H9 (cell line): ENCODE results near the gene MORN5. TPM values are rescaled to one million over a fixed set of nuclear protein-coding genes. Genes with fewer than 3 reads are reported as not detected.

Experiments used
- DNase-seq: peaks from one replicate; pipeline ENCODE4 v3.0.0-alpha.2; 2017
- H2AFZ ChIP-seq: one replicate; pipeline ENCODE4 v1.6.1; 2013; ENCODE audit warnings: mild to moderate bottlenecking, low read length, control low read depth, moderate library complexity
- H2AK5ac ChIP-seq: 2 replicates; pipeline ENCODE4 v1.6.1; 2013; ENCODE audit warnings: low read length, control low read depth, mixed read lengths; ENCODE audit not compliant: insufficient read length
- H2BK120ac ChIP-seq: one replicate; pipeline ENCODE4 v1.6.1; 2013; ENCODE audit warnings: low read depth, mild to moderate bottlenecking, low read length, control low read depth, inconsistent platforms; ENCODE audit not compliant: poor library complexity, severe bottlenecking
- H2BK12ac ChIP-seq: 2 replicates; pipeline ENCODE4 v1.6.1; 2013; ENCODE audit warnings: low read length, control low read depth, mixed read lengths, low read depth; ENCODE audit not compliant: insufficient read length
- H2BK15ac ChIP-seq: 2 replicates; pipeline ENCODE4 v1.6.1; 2013; ENCODE audit warnings: low read depth, low read length, control low read depth
- H2BK20ac ChIP-seq: one replicate; pipeline ENCODE4 v1.6.1; 2013; ENCODE audit warnings: low read depth, mild to moderate bottlenecking, low read length, control low read depth, inconsistent platforms; ENCODE audit not compliant: poor library complexity, severe bottlenecking
- H2BK5ac ChIP-seq: 2 replicates; pipeline ENCODE4 v1.6.1; 2013; ENCODE audit warnings: low read length, control low read depth, mixed read lengths; ENCODE audit not compliant: insufficient read length
- H3K14ac ChIP-seq: 2 replicates; pipeline ENCODE4 v1.6.1; 2013; ENCODE audit warnings: low read length, control low read depth; ENCODE audit not compliant: insufficient read depth
- H3K18ac ChIP-seq: 2 replicates; pipeline ENCODE4 v1.6.1; 2013; ENCODE audit warnings: low read depth, mild to moderate bottlenecking, mixed read lengths, low read length, control low read depth; ENCODE audit not compliant: insufficient read length
- H3K23ac ChIP-seq: 2 replicates; pipeline ENCODE4 v1.6.1; 2013; ENCODE audit warnings: low read length, control low read depth, mixed read lengths, low read depth; ENCODE audit not compliant: insufficient read length
- H3K23me2 ChIP-seq: 2 replicates; pipeline ENCODE4 v1.6.1; 2013; ENCODE audit warnings: low read depth, mild to moderate bottlenecking, mixed read lengths, low read length, control low read depth; ENCODE audit not compliant: insufficient read length, poor library complexity, severe bottlenecking
- H3K27ac ChIP-seq: 2 replicates; pipeline ENCODE4 v1.5.1; 2013; ENCODE audit warnings: low read length, control low read depth, mixed read lengths, low read depth; ENCODE audit not compliant: insufficient read length
- H3K27me3 ChIP-seq: 2 replicates; pipeline ENCODE4 v1.6.1; 2013; ENCODE audit warnings: low read length, control low read depth, inconsistent platforms; ENCODE audit not compliant: insufficient read depth
- H3K4ac ChIP-seq: 2 replicates; pipeline ENCODE4 v1.6.1; 2013; ENCODE audit warnings: low read depth, mild to moderate bottlenecking, control low read depth, inconsistent platforms, low read length, moderate library complexity
- H3K4me1 ChIP-seq: 2 replicates; pipeline ENCODE4 v1.6.1; 2013; ENCODE audit warnings: low read length, control low read depth, inconsistent platforms; ENCODE audit not compliant: insufficient read depth
- H3K4me2 ChIP-seq: 2 replicates; pipeline ENCODE4 v1.6.1; 2013; ENCODE audit warnings: low read length, control low read depth, mixed read lengths; ENCODE audit not compliant: insufficient read length, insufficient read depth
- H3K56ac ChIP-seq: 2 replicates; pipeline ENCODE4 v1.6.1; 2013; ENCODE audit warnings: low read depth, mild to moderate bottlenecking, mixed read lengths, low read length, control low read depth; ENCODE audit not compliant: insufficient read length
- H3K79me1 ChIP-seq: 2 replicates; pipeline ENCODE4 v1.6.1; 2013; ENCODE audit warnings: low read depth, mild to moderate bottlenecking, moderate library complexity, low read length, control low read depth, inconsistent platforms; ENCODE audit not compliant: insufficient read depth, poor library complexity, severe bottlenecking
- H3K79me2 ChIP-seq: 2 replicates; pipeline ENCODE4 v1.6.1; 2013; ENCODE audit warnings: low read length, control low read depth, inconsistent platforms; ENCODE audit not compliant: insufficient read depth
- H3K9ac ChIP-seq: 2 replicates; pipeline ENCODE4 v1.6.1; 2013; ENCODE audit warnings: low read length, control low read depth, mixed read lengths; ENCODE audit not compliant: insufficient read length; ENCODE audit errors: extremely low read depth
- H3K9me3 ChIP-seq: one replicate; pipeline ENCODE4 v1.6.1; 2013; ENCODE audit warnings: low read depth, low read length, inconsistent platforms; ENCODE audit not compliant: control insufficient read depth
- H3T11ph ChIP-seq: one replicate; pipeline ENCODE4 v1.6.1; 2013; ENCODE audit warnings: mild to moderate bottlenecking, low read length, control low read depth, inconsistent platforms
- H4K20me1 ChIP-seq: one replicate; pipeline ENCODE4 v1.6.1; 2013; ENCODE audit not compliant: control insufficient read depth, insufficient read length, insufficient read depth
- H4K5ac ChIP-seq: 2 replicates; pipeline ENCODE4 v1.6.1; 2013; ENCODE audit warnings: low read depth, mild to moderate bottlenecking, mixed read lengths, low read length, control low read depth; ENCODE audit not compliant: insufficient read length
- H4K8ac ChIP-seq: replicated peaks from 2 replicates; pipeline ENCODE4 v1.6.1; 2013; ENCODE audit warnings: low read length, control low read depth, mixed read lengths, low read depth; ENCODE audit not compliant: insufficient read length
- H4K91ac ChIP-seq: 2 replicates; pipeline ENCODE4 v1.6.1; 2013; ENCODE audit warnings: low read depth, mild to moderate bottlenecking, moderate library complexity, mixed read lengths, low read length, control low read depth; ENCODE audit not compliant: insufficient read length
- H3K27ac Mint-ChIP-seq, 3 experiments: 2 replicates in 2 of 3; 3 replicates in 1 of 3; pipeline ENCODE4 v1.8.0; 2020 to 2021; ENCODE audit warnings: mixed read lengths in 3 of 3, mild to moderate bottlenecking in 1 of 3, moderate library complexity in 1 of 3
- H3K27me3 Mint-ChIP-seq: 2 replicates; pipeline ENCODE4 v1.8.0; 2021; ENCODE audit warnings: low read depth, mild to moderate bottlenecking, moderate library complexity, mixed read lengths
- H3K36me3 Mint-ChIP-seq, 3 experiments: 2 replicates in 2 of 3; 3 replicates in 1 of 3; pipeline ENCODE4 v1.8.0; 2020 to 2021; ENCODE audit warnings: low read depth in 3 of 3, mixed read lengths in 3 of 3; ENCODE audit not compliant: insufficient read depth in 1 of 3
- H3K4me1 Mint-ChIP-seq, 2 experiments: 2 replicates each; pipeline ENCODE4 v1.8.0; 2020; ENCODE audit warnings: mixed read lengths in 2 of 2
- H3K4me3 Mint-ChIP-seq, 2 experiments: 2 replicates in 1 of 2; 3 replicates in 1 of 2; pipeline ENCODE4 v1.8.0; 2020 to 2021; ENCODE audit warnings: mild to moderate bottlenecking in 2 of 2, mixed read lengths in 2 of 2, moderate library complexity in 1 of 2
- H3K9me3 Mint-ChIP-seq, 2 experiments: 2 replicates in 1 of 2; 3 replicates in 1 of 2; pipeline ENCODE4 v1.8.0; 2020; ENCODE audit warnings: mild to moderate bottlenecking in 2 of 2, mixed read lengths in 2 of 2, moderate library complexity in 1 of 2
- WGBS: extraction: QIAGEN DNeasy Blood & Tissue Kit; methylation state at CpG from one replicate; pipeline ENCODE4 v1.1.7; 2013; ENCODE audit warnings: missing lambda C conversion rate, low lambda C conversion rate, mixed read lengths; ENCODE audit not compliant: insufficient read length; ENCODE audit errors: extremely low coverage; 5-methylcytosine and 5-hydroxymethylcytosine counted together
- microRNA-seq: library from miRNA; unstranded; fragments of <30 nt; microRNA quantifications from one replicate; pipeline ENCODE4, GENCODE V29; 2020; ENCODE audit warnings: borderline microRNAs expressed
- total RNA-seq: library from RNA; stranded (reverse); gene quantifications from 2 replicates; pipeline ENCODE4 v1.2.1, GENCODE V29; 2021
- TF ChIP-seq, protein P1 (sequence below): fragments of 200-600 bp; sonication (generic); conservative IDR thresholded peaks from 3 replicates; pipeline ENCODE4 v1.8.0; 2021; ENCODE audit warnings: antibody characterized with exemption, mild to moderate bottlenecking

The MORN5 gene
- total RNA-seq, 1 experiment from 2014 or later: not detected

GRCh38 chr9:122248448-122248865 is 88.7 kb downstream of the MORN5 start:
- Histone ChIP-seq H3K4ac (no peak overlapping the region), H3K18ac (no peak overlapping the region), H4K91ac (no peak overlapping the region), H3K14ac (no peak overlapping the region), H3K79me1 (peaks cover 5% of the 10 kb centered on the region), H3K23ac (no peak overlapping the region), H3K9ac (no peak overlapping the region), H3K23me2 (no peaks in the 10 kb centered on the region), H3K4me1 (peaks cover 7% of the 10 kb centered on the region), H2BK120ac (no peak overlapping the region), H2BK5ac (no peak overlapping the region), H3T11ph (no peak overlapping the region), H3K27me3 (no peaks in the 10 kb centered on the region), H2AFZ (no peak overlapping the region), H2BK12ac (no peak overlapping the region), H3K4me2 (no peak overlapping the region), H4K8ac (no peak overlapping the region), H3K56ac (no peak overlapping the region), H3K27ac (no peak overlapping the region), H2BK20ac (no peak overlapping the region), H3K9me3 (no peaks in the 10 kb centered on the region), H2AK5ac (no peak overlapping the region), H4K5ac (no peak overlapping the region), H2BK15ac (no peak overlapping the region), H4K20me1 (no peaks in the 10 kb centered on the region), H3K79me2 (no peaks in the 10 kb centered on the region)
- no CpG with 5 or more reads among the region's 5 CpGs for WGBS
- no peaks in the 10 kb centered on the region for H3K9me3 Mint-ChIP-seq
- no peak overlapping the region for H3K4me3 Mint-ChIP-seq
- DNase-seq: no peak
- peaks cover 7 to 52% (median 44%) of the 10 kb centered on the region in 3 experiments; a peak in 6 of 7 replicates for H3K36me3 Mint-ChIP-seq
- H3K27ac Mint-ChIP-seq: 0 out of 7 replicates have a peak overlapping the region, but pooled peaks of 1 of the 3 experiments have one; percentile 29
- TF ChIP-seq, protein P1, sequence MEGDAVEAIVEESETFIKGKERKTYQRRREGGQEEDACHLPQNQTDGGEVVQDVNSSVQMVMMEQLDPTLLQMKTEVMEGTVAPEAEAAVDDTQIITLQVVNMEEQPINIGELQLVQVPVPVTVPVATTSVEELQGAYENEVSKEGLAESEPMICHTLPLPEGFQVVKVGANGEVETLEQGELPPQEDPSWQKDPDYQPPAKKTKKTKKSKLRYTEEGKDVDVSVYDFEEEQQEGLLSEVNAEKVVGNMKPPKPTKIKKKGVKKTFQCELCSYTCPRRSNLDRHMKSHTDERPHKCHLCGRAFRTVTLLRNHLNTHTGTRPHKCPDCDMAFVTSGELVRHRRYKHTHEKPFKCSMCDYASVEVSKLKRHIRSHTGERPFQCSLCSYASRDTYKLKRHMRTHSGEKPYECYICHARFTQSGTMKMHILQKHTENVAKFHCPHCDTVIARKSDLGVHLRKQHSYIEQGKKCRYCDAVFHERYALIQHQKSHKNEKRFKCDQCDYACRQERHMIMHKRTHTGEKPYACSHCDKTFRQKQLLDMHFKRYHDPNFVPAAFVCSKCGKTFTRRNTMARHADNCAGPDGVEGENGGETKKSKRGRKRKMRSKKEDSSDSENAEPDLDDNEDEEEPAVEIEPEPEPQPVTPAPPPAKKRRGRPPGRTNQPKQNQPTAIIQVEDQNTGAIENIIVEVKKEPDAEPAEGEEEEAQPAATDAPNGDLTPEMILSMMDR: no peak
- no peaks in the 10 kb centered on the region for H3K27me3 Mint-ChIP-seq
- peaks cover 13 to 14% of the 10 kb centered on the region in 2 experiments for H3K4me1 Mint-ChIP-seq

Small RNAs within 50 kb of the gene (microRNA-seq; reads per million reads assigned to microRNA genes)
- gene MIR4478: not detected

Other genes with a start within 250 kb of the MORN5 start
- gene TTLL11, start 66.6 kb upstream of the MORN5 start, total RNA-seq: 1.5 and 1.9 TPM in 2 replicates
- 60.7 and 65.1 TPM in 2 replicates for gene NDUFA8, start 129 bp upstream of the MORN5 start, total RNA-seq
- gene LHX6, start 69.0 kb downstream of the MORN5 start, total RNA-seq: 1.6 and 1.8 TPM in 2 replicates
- gene RBM18, start 104.9 kb downstream of the MORN5 start, total RNA-seq: 18.3 and 18.9 TPM in 2 replicates
- 31.6 and 33.7 TPM in 2 replicates for gene MRRF, start 105.0 kb downstream of the MORN5 start, total RNA-seq
- gene PTGS1, start 211.1 kb downstream of the MORN5 start, total RNA-seq: 1.0 and 1.3 TPM in 2 replicates